ENCODE results near the gene ALDH1A1. TPM values are rescaled to one million over a fixed set of nuclear protein-coding genes. Genes with fewer than 3 reads are reported as not detected.

ALDH1A1 gene
- total RNA-seq, 4 donors from 2014 or later = 23.3 to 42.8 (median 30.9) TPM

GRCh38 chr9:72898360-72898759 lies 54.5 kb downstream of the ALDH1A1 start:
- Histone ChIP-seq H3K36me3 (no peaks in the 10 kb centered on the region), H3K9me3 (no peaks in the 10 kb centered on the region), H3K27ac (no peak overlapping the region), H3K4me3 (no peak overlapping the region), H3K4me1 (no peaks in the 10 kb centered on the region), H3K27me3 (no peaks in the 10 kb centered on the region)
- intact Hi-C loops (cut with DNase I; ENCODE audit: low total_unique reads) (no loop called here), in situ Hi-C loops (cut with MboI; ENCODE audit: low sequenced_read_pairs in 4 of 4) (no loop called here)
- no peak for DNase-seq
- no peak for ATAC-seq
- TF ChIP-seq POLR2A (IDR thresholded peaks at IDR 0.05) (no peak), CTCF (IDR thresholded peaks at IDR 0.05 in 4 of 5, conservative IDR thresholded peaks at IDR 0.05 in 1 of 5) (no peak)

GRCh38 chr9:72897069-72897649 lies 55.7 kb downstream of the ALDH1A1 start:
- in situ Hi-C loops (cut with MboI; ENCODE audit: low sequenced_read_pairs in 4 of 4) (no loop called here), intact Hi-C loops (cut with DNase I; ENCODE audit: low total_unique reads) (no loop called here)
- no peak for TF ChIP-seq CTCF (IDR thresholded peaks at IDR 0.05 in 4 of 5, conservative IDR thresholded peaks at IDR 0.05 in 1 of 5)
- TF ChIP-seq POLR2A (IDR thresholded peaks at IDR 0.05) = no peak
- ATAC-seq (no peak), DNase-seq (no peak)
- Histone ChIP-seq H3K27ac (no peak overlapping the region), H3K4me1 (no peaks in the 10 kb centered on the region), H3K9me3 (no peaks in the 10 kb centered on the region), H3K36me3 (no peaks in the 10 kb centered on the region), H3K4me3 (no peak overlapping the region), H3K27me3 (no peaks in the 10 kb centered on the region)

- DNase-seq = no peak
- Histone ChIP-seq H3K9me3 (no peaks in the 10 kb centered on the region), H3K4me1 (no peaks in the 10 kb centered on the region), H3K27ac (no peak overlapping the region), H3K4me3 (no peak overlapping the region), H3K27me3 (no peaks in the 10 kb centered on the region), H3K36me3 (no peaks in the 10 kb centered on the region)
- no peak for ATAC-seq
- TF ChIP-seq CTCF (IDR thresholded peaks at IDR 0.05 in 4 of 5, conservative IDR thresholded peaks at IDR 0.05 in 1 of 5) (no peak), POLR2A (IDR thresholded peaks at IDR 0.05) (no peak)
- in situ Hi-C loops (cut with MboI; ENCODE audit: low sequenced_read_pairs in 4 of 4) = no loop called here
- intact Hi-C loops (cut with DNase I; ENCODE audit: low total_unique reads) = no loop called here
Measured at GRCh38 chr9:72896439-72896838, 56.4 kb downstream of the ALDH1A1 start.

GRCh38 chr9:72895122-72895521 lies 57.7 kb downstream of the ALDH1A1 start:
- Histone ChIP-seq H3K9me3 (no peaks in the 10 kb centered on the region), H3K4me3 (no peak overlapping the region), H3K4me1 (no peaks in the 10 kb centered on the region), H3K36me3 (no peaks in the 10 kb centered on the region), H3K27ac (no peak overlapping the region), H3K27me3 (no peaks in the 10 kb centered on the region)
- TF ChIP-seq POLR2A (IDR thresholded peaks at IDR 0.05) (no peak), CTCF (IDR thresholded peaks at IDR 0.05 in 4 of 5, conservative IDR thresholded peaks at IDR 0.05 in 1 of 5) (no peak)
- intact Hi-C loops (cut with DNase I; ENCODE audit: low total_unique reads) (no loop called here), in situ Hi-C loops (cut with MboI; ENCODE audit: low sequenced_read_pairs in 4 of 4) (no loop called here)
- DNase-seq (no peak), ATAC-seq (no peak)

GRCh38 chr9:72894342-72894741 lies 58.5 kb downstream of the ALDH1A1 start:
- in situ Hi-C loops (cut with MboI; ENCODE audit: low sequenced_read_pairs in 4 of 4) = no loop called here
- no peaks in the 10 kb centered on the region for H3K36me3 ChIP-seq

More at GRCh38 chr9:72894342-72894741, 58.5 kb downstream of the ALDH1A1 start:
- no peaks in the 10 kb centered on the region for H3K27me3 ChIP-seq
- intact Hi-C loops (cut with DNase I; ENCODE audit: low total_unique reads) = no loop called here
- no peak overlapping the region for H3K27ac ChIP-seq
- TF ChIP-seq POLR2A (IDR thresholded peaks at IDR 0.05) (no peak), CTCF (IDR thresholded peaks at IDR 0.05 in 4 of 5, conservative IDR thresholded peaks at IDR 0.05 in 1 of 5) (no peak)
- H3K4me3 ChIP-seq = no peak overlapping the region
- DNase-seq (no peak), ATAC-seq (no peak)
- H3K4me1 ChIP-seq = no peaks in the 10 kb centered on the region
- no peaks in the 10 kb centered on the region for H3K9me3 ChIP-seq
